ENCODE results near the gene TBL1X.

DNA sequence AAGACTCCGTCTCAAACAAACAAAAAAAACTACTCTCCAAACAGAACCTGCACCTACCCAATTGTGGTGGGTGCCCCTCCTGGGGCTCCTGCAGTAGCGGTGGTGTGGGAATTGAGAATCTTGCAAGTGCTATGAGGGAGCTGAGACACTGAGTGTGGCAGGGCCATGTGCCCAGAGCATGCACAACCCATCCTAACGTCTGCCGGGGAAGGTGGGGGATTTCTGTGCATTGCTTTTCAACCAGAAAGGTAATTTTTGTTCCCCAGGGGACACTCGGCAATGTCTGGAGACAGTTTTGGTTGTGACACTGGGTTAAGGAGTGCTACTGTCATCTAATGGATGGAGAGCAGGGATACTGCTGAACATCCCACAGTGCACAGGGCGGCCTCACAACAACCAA lies 35.7 kb downstream of the TBL1X start:
- TF ChIP-seq RFX5 (IDR thresholded peaks at IDR 0.05; ENCODE audit: low read depth, low read length) (no peak), HIVEP1 (CRISPR knock-in tag; IDR thresholded peaks at IDR 0.05) (no peak)
- TF ChIP-seq, protein P1, sequence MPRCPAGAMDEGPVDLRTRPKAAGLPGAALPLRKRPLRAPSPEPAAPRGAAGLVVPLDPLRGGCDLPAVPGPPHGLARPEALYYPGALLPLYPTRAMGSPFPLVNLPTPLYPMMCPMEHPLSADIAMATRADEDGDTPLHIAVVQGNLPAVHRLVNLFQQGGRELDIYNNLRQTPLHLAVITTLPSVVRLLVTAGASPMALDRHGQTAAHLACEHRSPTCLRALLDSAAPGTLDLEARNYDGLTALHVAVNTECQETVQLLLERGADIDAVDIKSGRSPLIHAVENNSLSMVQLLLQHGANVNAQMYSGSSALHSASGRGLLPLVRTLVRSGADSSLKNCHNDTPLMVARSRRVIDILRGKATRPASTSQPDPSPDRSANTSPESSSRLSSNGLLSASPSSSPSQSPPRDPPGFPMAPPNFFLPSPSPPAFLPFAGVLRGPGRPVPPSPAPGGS (CRISPR knock-in tag; IDR thresholded peaks at IDR 0.05), result no peak
- TF ChIP-seq, protein P2, sequence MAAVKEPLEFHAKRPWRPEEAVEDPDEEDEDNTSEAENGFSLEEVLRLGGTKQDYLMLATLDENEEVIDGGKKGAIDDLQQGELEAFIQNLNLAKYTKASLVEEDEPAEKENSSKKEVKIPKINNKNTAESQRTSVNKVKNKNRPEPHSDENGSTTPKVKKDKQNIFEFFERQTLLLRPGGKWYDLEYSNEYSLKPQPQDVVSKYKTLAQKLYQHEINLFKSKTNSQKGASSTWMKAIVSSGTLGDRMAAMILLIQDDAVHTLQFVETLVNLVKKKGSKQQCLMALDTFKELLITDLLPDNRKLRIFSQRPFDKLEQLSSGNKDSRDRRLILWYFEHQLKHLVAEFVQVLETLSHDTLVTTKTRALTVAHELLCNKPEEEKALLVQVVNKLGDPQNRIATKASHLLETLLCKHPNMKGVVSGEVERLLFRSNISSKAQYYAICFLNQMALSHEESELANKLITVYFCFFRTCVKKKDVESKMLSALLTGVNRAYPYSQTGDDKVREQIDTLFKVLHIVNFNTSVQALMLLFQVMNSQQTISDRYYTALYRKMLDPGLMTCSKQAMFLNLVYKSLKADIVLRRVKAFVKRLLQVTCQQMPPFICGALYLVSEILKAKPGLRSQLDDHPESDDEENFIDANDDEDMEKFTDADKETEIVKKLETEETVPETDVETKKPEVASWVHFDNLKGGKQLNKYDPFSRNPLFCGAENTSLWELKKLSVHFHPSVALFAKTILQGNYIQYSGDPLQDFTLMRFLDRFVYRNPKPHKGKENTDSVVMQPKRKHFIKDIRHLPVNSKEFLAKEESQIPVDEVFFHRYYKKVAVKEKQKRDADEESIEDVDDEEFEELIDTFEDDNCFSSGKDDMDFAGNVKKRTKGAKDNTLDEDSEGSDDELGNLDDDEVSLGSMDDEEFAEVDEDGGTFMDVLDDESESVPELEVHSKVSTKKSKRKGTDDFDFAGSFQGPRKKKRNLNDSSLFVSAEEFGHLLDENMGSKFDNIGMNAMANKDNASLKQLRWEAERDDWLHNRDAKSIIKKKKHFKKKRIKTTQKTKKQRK (IDR thresholded peaks at IDR 0.05; ENCODE audit: low read length), result no peak
- TF ChIP-seq, protein P3, sequence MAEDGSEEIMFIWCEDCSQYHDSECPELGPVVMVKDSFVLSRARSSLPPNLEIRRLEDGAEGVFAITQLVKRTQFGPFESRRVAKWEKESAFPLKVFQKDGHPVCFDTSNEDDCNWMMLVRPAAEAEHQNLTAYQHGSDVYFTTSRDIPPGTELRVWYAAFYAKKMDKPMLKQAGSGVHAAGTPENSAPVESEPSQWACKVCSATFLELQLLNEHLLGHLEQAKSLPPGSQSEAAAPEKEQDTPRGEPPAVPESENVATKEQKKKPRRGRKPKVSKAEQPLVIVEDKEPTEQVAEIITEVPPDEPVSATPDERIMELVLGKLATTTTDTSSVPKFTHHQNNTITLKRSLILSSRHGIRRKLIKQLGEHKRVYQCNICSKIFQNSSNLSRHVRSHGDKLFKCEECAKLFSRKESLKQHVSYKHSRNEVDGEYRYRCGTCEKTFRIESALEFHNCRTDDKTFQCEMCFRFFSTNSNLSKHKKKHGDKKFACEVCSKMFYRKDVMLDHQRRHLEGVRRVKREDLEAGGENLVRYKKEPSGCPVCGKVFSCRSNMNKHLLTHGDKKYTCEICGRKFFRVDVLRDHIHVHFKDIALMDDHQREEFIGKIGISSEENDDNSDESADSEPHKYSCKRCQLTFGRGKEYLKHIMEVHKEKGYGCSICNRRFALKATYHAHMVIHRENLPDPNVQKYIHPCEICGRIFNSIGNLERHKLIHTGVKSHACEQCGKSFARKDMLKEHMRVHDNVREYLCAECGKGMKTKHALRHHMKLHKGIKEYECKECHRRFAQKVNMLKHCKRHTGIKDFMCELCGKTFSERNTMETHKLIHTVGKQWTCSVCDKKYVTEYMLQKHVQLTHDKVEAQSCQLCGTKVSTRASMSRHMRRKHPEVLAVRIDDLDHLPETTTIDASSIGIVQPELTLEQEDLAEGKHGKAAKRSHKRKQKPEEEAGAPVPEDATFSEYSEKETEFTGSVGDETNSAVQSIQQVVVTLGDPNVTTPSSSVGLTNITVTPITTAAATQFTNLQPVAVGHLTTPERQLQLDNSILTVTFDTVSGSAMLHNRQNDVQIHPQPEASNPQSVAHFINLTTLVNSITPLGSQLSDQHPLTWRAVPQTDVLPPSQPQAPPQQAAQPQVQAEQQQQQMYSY (CRISPR knock-in tag; IDR thresholded peaks at IDR 0.05), result no peak
